Kidney capillary endothelial cell (primary cell): ENCODE results near the gene GRIK5.

ENCODE experiments used
- DNase-seq: peaks from one replicate; pipeline ENCODE4 v3.0.0-alpha.2; 2018; ENCODE audit warnings: low spot score

Gene GRIK5

GRCh38 chr19:41988947-41989346 lies 81.1 kb downstream of the GRIK5 start:
- DNase-seq, result no peak

- DNase-seq, result no peak
Observed at GRCh38 chr19:41987141-41987860, 82.7 kb downstream of the GRIK5 start.

- DNase-seq, result no peak
Observed at GRCh38 chr19:41984961-41985360, 85.0 kb downstream of the GRIK5 start.

GRCh38 chr19:41981724-41982123 lies 88.3 kb downstream of the GRIK5 start:
- no peak for DNase-seq

GRCh38 chr19:41978470-41978869 lies 91.5 kb downstream of the GRIK5 start:
- DNase-seq, result no peak

- DNase-seq, result no peak
Observed at GRCh38 chr19:41977916-41978315, 92.1 kb downstream of the GRIK5 start.

GRCh38 chr19:41974652-41975051 lies 95.4 kb downstream of the GRIK5 start:
- no peak for DNase-seq

GRCh38 chr19:41971363-41971762 lies 98.6 kb downstream of the GRIK5 start:
- DNase-seq, result no peak

- no peak for DNase-seq
Observed at GRCh38 chr19:41969772-41970458, 100.1 kb downstream of the GRIK5 start.

GRCh38 chr19:41968751-41969595 lies 101.0 kb downstream of the GRIK5 start:
- no peak for DNase-seq

GRCh38 chr19:41967054-41967783 lies 102.8 kb downstream of the GRIK5 start:
- DNase-seq, result no peak

- no peak for DNase-seq
Observed at GRCh38 chr19:41965106-41965505, 104.9 kb downstream of the GRIK5 start.

- no peak for DNase-seq
Observed at GRCh38 chr19:41960973-41961372, 109.0 kb downstream of the GRIK5 start.

GRCh38 chr19:41959056-41960053 lies 110.7 kb downstream of the GRIK5 start, which contains the start of gene RABAC1:
RABAC1 (minus strand) TSS chr19:41959321; CDS start chr19:41959292, 29 bp downstream.
- peak; percentile 86 for DNase-seq

GRCh38 chr19:41958367-41959055 lies 111.5 kb downstream of the GRIK5 start:
- peak; percentile 47 for DNase-seq

- peak; percentile 83 for DNase-seq
Observed at GRCh38 chr19:41957838-41958366, 112.1 kb downstream of the GRIK5 start.

- no peak for DNase-seq
Observed at GRCh38 chr19:41957161-41957837, 112.7 kb downstream of the GRIK5 start.

- DNase-seq, result no peak
Observed at GRCh38 chr19:41956621-41957020, 113.4 kb downstream of the GRIK5 start.

- DNase-seq, result no peak
Observed at GRCh38 chr19:41955521-41955920, 114.5 kb downstream of the GRIK5 start.
